ENCODE measurements around the gene TRABD2A.

Gene TRABD2A

GRCh38 chr2:84847326-84848050, 33.4 kb downstream of the TRABD2A start:
- DNase-seq, result no peak

DNA sequence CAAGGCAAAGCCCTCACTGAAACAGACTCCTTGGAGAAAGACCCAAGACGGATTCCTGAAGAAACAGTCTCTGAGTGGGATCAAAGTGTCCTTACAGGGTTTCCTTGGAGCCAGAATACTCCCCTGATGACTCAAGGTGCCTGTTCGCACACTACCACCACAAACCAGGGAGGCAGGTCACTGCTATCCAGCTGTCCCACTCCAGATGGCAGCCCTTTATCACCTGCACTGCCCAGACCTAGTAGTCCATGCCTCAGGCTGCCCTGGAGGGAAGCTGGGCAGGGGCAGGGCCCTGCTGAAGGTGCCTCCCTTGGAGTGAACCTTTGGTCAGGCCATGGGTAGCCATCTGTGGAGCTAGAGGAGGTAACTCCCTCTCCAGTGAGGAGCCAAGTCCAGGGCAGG, 34.1 kb downstream of the TRABD2A start:
- no peak for DNase-seq

DNA sequence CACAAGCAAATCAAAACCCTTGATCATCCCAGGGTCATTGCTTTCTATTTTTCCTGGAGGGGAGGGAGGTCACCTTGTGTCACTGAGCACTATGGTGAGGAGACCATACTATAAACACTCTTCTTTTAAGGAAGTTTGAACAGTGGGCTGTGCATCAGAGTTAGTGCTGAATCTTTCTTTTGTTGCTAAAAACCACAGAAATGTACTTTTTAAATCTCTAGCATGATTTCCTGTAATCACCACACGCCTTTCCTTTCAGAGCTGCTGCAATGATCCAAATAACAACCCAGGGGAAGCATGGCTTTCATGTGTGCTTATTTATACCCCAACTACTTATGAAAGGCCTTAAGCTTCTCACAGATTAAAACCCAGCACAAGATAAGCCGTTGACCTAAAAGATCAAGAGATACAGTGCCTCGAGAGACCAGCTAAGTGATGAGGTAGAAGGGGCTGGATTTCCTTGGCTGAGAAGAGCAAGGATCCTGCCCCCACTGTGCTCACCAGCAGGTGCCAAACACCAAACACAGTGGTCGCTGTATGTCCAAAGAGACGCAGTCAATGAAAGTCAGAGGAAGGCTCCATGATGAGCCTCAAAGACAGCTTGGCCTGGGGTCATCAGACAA, 34.7 kb downstream of the TRABD2A start:
- no peak for DNase-seq

GRCh38 chr2:84844141-84844540, 36.7 kb downstream of the TRABD2A start:
- no peak for DNase-seq

- DNase-seq, result no peak
Measured at GRCh38 chr2:84841577-84841976, 39.3 kb downstream of the TRABD2A start.

- DNase-seq, result no peak
Measured at GRCh38 chr2:84840306-84840705, 40.6 kb downstream of the TRABD2A start.

DNA sequence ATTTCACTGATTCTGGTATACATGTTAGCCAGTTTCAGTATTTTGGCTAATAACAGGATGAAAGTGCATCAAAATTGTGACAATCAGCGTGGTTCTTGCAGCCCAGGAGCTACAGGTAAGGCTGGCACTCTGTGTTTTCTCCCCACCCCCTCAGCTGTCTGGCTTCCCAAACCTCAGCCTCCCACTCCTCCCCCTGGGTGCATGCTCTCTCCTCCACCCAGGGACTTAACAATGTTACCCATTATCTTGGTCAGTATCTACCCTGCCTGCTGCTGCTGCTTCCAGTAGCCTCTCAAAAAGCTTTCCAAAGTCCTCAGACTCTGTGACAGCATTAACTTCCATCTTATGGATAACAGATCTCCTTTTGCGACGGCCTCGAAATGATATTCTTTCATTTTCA, 41.0 kb downstream of the TRABD2A start:
- no peak for DNase-seq

DNA sequence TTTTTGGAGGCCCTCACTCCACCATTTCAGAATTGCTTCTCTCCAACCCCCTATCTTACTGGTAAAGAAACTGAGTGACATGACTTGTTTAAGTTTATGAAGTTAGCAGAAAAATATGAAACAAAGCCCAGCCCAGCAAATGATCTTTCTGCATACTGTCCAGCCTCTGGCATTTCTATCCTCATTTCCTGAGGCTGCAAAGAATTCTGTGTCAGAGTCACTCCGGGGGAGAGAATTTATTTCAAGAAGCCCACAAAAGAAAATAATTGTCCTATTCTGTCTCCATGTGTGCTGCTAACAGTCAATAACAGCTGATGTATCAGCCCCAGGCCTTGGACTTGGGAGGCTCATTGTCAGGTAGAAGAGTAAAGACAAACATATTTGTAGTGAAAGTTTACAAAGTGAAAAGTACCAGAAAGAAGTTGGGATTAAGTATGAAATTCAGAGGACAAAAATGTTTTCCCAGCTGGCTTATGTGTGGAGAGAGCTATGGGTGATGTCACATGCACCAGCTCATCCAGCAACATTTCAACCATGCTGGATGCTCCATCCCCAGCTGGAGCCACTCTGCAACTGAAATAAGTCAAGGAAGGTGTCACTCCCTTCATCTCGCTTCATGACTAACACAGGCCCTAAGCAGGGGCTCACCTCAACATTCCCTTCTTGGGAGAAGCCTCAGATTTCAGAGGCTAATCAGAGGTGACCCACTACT, 42.3 kb downstream of the TRABD2A start:
- no peak for DNase-seq

DNA sequence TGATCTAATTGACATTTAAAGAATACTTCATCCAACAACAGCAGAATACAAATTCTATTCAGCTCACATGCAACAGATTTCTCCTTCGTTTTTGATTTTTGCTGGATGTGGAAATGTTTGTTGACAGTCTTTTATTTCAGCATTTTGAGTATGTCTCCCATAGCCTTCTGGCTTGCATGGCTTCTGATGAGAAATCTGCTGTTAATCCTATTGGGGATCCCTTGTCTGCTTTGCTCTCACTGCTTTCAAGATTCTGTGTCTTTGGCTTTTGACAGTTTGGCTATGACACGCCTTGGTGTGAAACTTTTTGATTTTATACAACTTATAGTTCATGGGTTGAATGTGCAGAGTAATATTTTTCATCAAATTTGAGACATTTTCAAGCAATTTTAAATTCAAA, 44.7 kb downstream of the TRABD2A start:
- DNase-seq, result no peak

DNA sequence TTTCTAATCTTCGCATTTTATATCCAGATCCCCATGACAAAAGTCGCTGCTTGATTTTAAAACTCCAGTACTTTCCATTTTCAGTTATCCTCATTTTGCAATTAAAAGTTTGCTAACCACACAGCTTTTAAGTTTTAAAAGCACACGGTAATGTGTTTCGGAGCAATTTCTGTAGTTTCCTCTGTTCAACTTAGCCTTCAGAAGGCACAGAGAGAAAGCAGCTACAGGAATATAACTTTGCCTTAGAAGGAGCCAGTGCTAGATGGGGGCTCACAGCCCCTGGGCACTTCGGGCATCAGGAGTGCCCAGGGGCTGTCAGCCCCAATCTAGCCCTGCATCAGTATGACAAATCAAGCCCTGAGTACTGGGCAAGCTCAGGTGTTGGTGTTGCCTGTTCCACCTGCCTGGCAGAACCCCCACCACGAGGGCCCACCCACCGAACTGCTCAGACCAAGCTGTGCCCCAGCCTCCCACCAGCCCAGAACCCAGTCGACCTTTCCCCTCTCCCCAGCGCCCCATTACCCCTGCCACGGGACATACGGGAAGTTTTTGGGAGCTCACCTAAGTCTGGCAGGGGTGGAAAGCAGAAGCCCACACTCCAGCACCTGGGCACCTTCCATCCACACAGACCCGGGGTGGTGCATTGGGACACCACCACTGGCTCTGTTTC, 47.3 kb downstream of the TRABD2A start:
- no peak for DNase-seq

DNA sequence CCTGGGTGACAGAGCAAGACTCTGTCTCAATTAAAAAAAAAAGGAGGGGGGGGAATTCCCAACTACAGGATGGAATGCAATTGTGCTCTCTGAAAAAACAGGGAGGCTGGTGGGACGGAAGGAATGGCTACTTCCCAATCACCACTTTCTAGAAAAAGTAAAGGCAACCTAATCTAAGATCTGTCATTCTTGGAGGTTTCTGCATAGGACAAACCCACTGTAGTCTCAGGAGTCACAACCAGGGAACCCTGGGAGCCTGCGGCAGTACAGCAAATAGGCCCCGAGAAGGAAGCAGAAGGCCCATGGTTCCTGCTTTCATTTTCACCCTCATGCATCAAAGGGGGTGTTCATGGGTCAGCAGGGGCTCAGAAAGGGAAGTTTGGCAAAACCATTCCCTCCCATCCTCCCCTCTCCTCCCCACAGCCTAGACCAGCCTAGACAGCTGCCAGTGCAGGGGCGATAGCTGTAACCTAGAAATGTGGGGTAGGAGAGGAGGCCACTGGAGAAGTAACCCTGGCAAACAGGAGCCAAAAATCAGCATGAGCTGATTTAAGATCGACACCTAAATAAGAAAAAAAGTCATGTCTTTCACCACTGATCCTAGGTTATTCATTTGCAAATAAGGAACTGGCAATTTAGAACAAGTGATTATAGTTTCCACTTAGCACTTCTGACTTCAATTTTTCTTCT, 48.0 kb downstream of the TRABD2A start:
- DNase-seq, result no peak

GRCh38 chr2:84830758-84831500, 50.0 kb downstream of the TRABD2A start:
- no peak for DNase-seq

GRCh38 chr2:84830095-84830494, 50.8 kb downstream of the TRABD2A start:
- no peak for DNase-seq

- no peak for DNase-seq
Measured at GRCh38 chr2:84829693-84830092, 51.2 kb downstream of the TRABD2A start.

GRCh38 chr2:84827978-84828575, 52.8 kb downstream of the TRABD2A start:
- no peak for DNase-seq

- DNase-seq, result no peak
Measured at GRCh38 chr2:84823788-84824187, 57.1 kb downstream of the TRABD2A start.

GRCh38 chr2:84823229-84823628, 57.7 kb downstream of the TRABD2A start:
- DNase-seq, result no peak

DNA sequence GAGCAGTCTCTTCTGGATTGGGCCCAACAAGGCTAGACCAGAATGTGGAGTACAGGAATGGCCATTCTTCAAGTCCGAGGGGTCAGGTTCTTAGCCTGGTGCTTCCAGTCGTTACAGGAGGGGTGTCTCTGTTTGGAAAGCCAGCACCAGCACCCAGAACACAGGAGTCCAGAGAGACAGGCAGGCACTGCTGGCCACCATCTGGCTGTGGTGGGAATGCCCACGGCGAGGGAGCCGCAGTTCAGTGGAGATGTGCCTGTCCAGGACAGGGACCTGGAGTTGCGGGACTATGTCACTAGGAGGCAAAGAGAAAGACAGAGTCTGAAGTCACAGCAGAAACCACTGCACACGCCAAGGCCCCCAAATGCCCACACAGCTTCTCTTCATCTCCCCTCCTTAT, 59.1 kb downstream of the TRABD2A start:
- no peak for DNase-seq

- no peak for DNase-seq
Measured at GRCh38 chr2:84817239-84817655, 63.6 kb downstream of the TRABD2A start.

- no peak for DNase-seq
Measured at GRCh38 chr2:84816426-84817026, 64.4 kb downstream of the TRABD2A start.

DNA sequence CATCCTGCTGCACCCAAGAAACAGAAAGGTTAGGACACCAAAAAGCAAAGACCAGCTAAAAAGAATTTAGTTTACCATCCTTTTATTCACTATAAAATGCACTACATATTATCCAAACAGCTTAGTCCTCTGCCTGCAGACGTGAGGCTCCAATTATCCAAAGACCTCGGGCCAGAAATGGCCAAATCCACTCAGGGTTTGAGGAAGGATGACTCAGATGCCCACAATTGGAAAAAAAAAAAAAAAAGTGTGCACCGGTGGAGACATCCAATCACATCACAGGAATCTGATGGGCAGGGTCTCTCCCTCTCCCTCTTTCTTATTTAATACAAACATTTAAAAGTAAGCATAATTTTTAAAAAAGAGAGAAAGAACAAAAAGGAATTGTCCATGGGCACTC, 65.7 kb downstream of the TRABD2A start:
- no peak for DNase-seq

All from NCI-H748 treated with DMSO at 0.1 percent for 48 hours (cell line).